GM23338 (cell line): Measurements from ENCODE around the gene FOXA2. TPM values are rescaled to one million over a fixed set of nuclear protein-coding genes. Genes with fewer than 3 reads are reported as not detected.

Experiments
- ATAC-seq: fragments of 200-7000 bp; cut with Tn5 transposase; 3 replicates; pipeline ENCODE4 v1.9.1; 2020
- DNase-seq: peaks from one replicate; pipeline ENCODE4 v3.0.0-alpha.2; 2015; ENCODE audit warnings: low spot score
- H2AFZ ChIP-seq: fragments of 200-600 bp; sonication (generic); 2 replicates; pipeline ENCODE4 v1.8.0; 2016; ENCODE audit warnings: antibody characterized with exemption, mild to moderate bottlenecking, moderate library complexity
- H3F3A ChIP-seq: fragments of 200-600 bp; sonication (generic); replicated peaks from 2 replicates; pipeline ENCODE4 v1.8.0; 2017; ENCODE audit warnings: antibody characterized with exemption, mixed run types, low read depth
- H3K27ac ChIP-seq: fragments of 200-600 bp; sonication (generic); 2 replicates; pipeline ENCODE4 v1.6.1; 2016; ENCODE audit warnings: low read depth
- H3K27me3 ChIP-seq: fragments of 200-600 bp; sonication (generic); 2 replicates; pipeline ENCODE4 v1.8.0; 2016; ENCODE audit warnings: mild to moderate bottlenecking, mixed run types, moderate library complexity; ENCODE audit not compliant: insufficient read depth
- H3K36me3 ChIP-seq: fragments of 200-600 bp; sonication (generic); 2 replicates; pipeline ENCODE4 v1.8.0; 2016; ENCODE audit warnings: mild to moderate bottlenecking; ENCODE audit not compliant: insufficient read depth
- H3K4me1 ChIP-seq: fragments of 200-600 bp; sonication (generic); 2 replicates; pipeline ENCODE4 v1.8.0; 2016; ENCODE audit warnings: mild to moderate bottlenecking, moderate library complexity; ENCODE audit not compliant: insufficient read depth
- H3K4me2 ChIP-seq: fragments of 200-600 bp; sonication (generic); 2 replicates; pipeline ENCODE4 v1.7.1; 2017; ENCODE audit warnings: mixed run types
- H3K4me3 ChIP-seq: fragments of 200-600 bp; sonication (generic); 2 replicates; pipeline ENCODE4 v1.6.1; 2016; ENCODE audit warnings: mixed run types
- H3K79me2 ChIP-seq: fragments of 200-600 bp; sonication (generic); replicated peaks from 2 replicates; pipeline ENCODE4 v1.8.0; 2017; ENCODE audit warnings: mild to moderate bottlenecking; ENCODE audit not compliant: insufficient read depth
- H3K9me2 ChIP-seq: fragments of 200-600 bp; sonication (generic); 2 replicates; pipeline ENCODE4 v1.8.0; 2017; ENCODE audit not compliant: insufficient read depth
- H4K20me1 ChIP-seq: fragments of 200-600 bp; sonication (generic); replicated peaks from 2 replicates; pipeline ENCODE4 v1.8.0; 2017; ENCODE audit warnings: mild to moderate bottlenecking; ENCODE audit not compliant: insufficient read depth
- H3K27ac Mint-ChIP-seq: 2 replicates; pipeline ENCODE4 v1.8.0; 2020; ENCODE audit warnings: inconsistent platforms, mild to moderate bottlenecking, moderate library complexity, mixed read lengths
- H3K27me3 Mint-ChIP-seq: 3 replicates; pipeline ENCODE4 v1.8.0; 2022; ENCODE audit warnings: low read depth, mild to moderate bottlenecking, moderate library complexity, mixed read lengths, inconsistent platforms; ENCODE audit not compliant: insufficient read depth, poor library complexity
- H3K36me3 Mint-ChIP-seq: 3 replicates; pipeline ENCODE4 v1.8.0; 2021; ENCODE audit warnings: low read depth, mild to moderate bottlenecking, inconsistent platforms, moderate library complexity, mixed read lengths
- H3K4me1 Mint-ChIP-seq: 3 replicates; pipeline ENCODE4 v1.8.0; 2020; ENCODE audit warnings: mild to moderate bottlenecking, inconsistent platforms, mixed read lengths
- H3K4me3 Mint-ChIP-seq: 3 replicates; pipeline ENCODE4 v1.8.0; 2021; ENCODE audit warnings: moderate library complexity, mild to moderate bottlenecking, inconsistent platforms, mixed read lengths
- H3K9me3 Mint-ChIP-seq: 3 replicates; pipeline ENCODE4 v1.8.0; 2020; ENCODE audit warnings: moderate library complexity, mild to moderate bottlenecking, inconsistent platforms, mixed read lengths
- CREB1 ChIP-seq: fragments of 250-450 bp; sonication (Bioruptor Pico); IDR thresholded peaks from 2 replicates; pipeline ENCODE4 v1.5.0; 2020; ENCODE audit warnings: low read depth, mild to moderate bottlenecking, moderate library complexity
- CTCF ChIP-seq, 2 experiments: fragments of 200-600 bp in 1 of 2; sonication (generic) in 1 of 2; conservative IDR thresholded peaks; 2 replicates each; pipeline versions ENCODE4 v1.5.1 to v1.6.1; 2016 to 2017; ENCODE audit warnings: antibody characterized with exemption in 2 of 2, low read depth in 2 of 2, mild to moderate bottlenecking in 2 of 2, moderate library complexity in 1 of 2
- EZH2 ChIP-seq: fragments of 200-600 bp; sonication (generic); IDR thresholded peaks from one replicate; pipeline ENCODE4 v1.8.0; 2017; ENCODE audit warnings: antibody characterized with exemption, mild to moderate bottlenecking, low read depth; ENCODE audit not compliant: unreplicated experiment
- EZH2phosphoT487 ChIP-seq: fragments of 200-600 bp; sonication (generic); IDR thresholded peaks from one replicate; pipeline ENCODE4 v1.8.1; 2018; ENCODE audit warnings: antibody characterized with exemption; ENCODE audit not compliant: unreplicated experiment
- JUNB ChIP-seq: IDR thresholded peaks from one replicate; pipeline ENCODE4 v1.6.1; 2016; ENCODE audit warnings: antibody characterized with exemption; ENCODE audit not compliant: unreplicated experiment
- NANOG ChIP-seq: IDR thresholded peaks from 2 replicates; pipeline ENCODE4 v1.6.1; 2016; ENCODE audit warnings: antibody characterized with exemption, borderline replicate concordance
- POLR2AphosphoS5 ChIP-seq: IDR thresholded peaks from 2 replicates; pipeline ENCODE4 v1.6.1; 2016; ENCODE audit warnings: antibody characterized with exemption, low read depth
- REST ChIP-seq: IDR thresholded peaks from one replicate; pipeline ENCODE4 v1.6.1; 2018; ENCODE audit warnings: antibody characterized with exemption; ENCODE audit not compliant: unreplicated experiment
- STAT1 ChIP-seq: IDR thresholded peaks from one replicate; pipeline ENCODE4 v1.6.1; 2016; ENCODE audit warnings: antibody characterized with exemption; ENCODE audit not compliant: unreplicated experiment
- ZNF114 ChIP-seq: fragments of 250-450 bp; sonication (Bioruptor Pico); IDR thresholded peaks from 2 replicates; pipeline ENCODE4 v1.5.0; 2020; ENCODE audit warnings: mild to moderate bottlenecking, moderate library complexity
- ZNF331 ChIP-seq: fragments of 250-450 bp; sonication (Bioruptor Pico); IDR thresholded peaks from 2 replicates; pipeline ENCODE4 v1.5.0; 2020; ENCODE audit warnings: low read depth, mild to moderate bottlenecking, moderate library complexity
- polyA plus RNA-seq: library from polyadenylated mRNA; unstranded; fragments of >200 nt; fragmentation: Nextera tagmentation; extraction: Ambion mirVana; gene quantifications from 2 replicates; pipeline ENCODE4 v1.2.1, GENCODE V29; 2016
- total RNA-seq: library from RNA; depleted of rRNA; stranded (reverse); fragments of >200 nt; shearing (Covaris generic); gene quantifications from 2 replicates; pipeline ENCODE4 v1.2.3, GENCODE V29; 2014
- TF ChIP-seq, protein P1 (sequence below): IDR thresholded peaks from 2 replicates; pipeline ENCODE4 v1.6.1; 2016; ENCODE audit warnings: antibody characterized with exemption
- TF ChIP-seq, protein P2 (sequence below): fragments of 250-450 bp; sonication (Bioruptor Pico); IDR thresholded peaks from 2 replicates; pipeline ENCODE4 v1.5.0; 2020; ENCODE audit warnings: mild to moderate bottlenecking, moderate library complexity

FOXA2 gene
- total and polyA plus RNA-seq, 2 experiments from 2014 or later: not detected

- Histone ChIP-seq H3K79me2 (no peaks in the 10 kb centered on the region), H4K20me1 (no peaks in the 10 kb centered on the region), H3K4me2 (no peak overlapping the region), H3K27ac (no peak overlapping the region), H3K36me3 (no peaks in the 10 kb centered on the region), H3F3A (no peaks in the 10 kb centered on the region), H3K27me3 (no peaks in the 10 kb centered on the region), H3K9me2 (peaks cover 13% of the 10 kb centered on the region; the same call in 1 of the 2 replicates), H3K4me1 (no peaks in the 10 kb centered on the region), H3K4me3 (no peak overlapping the region), H2AFZ (no peak overlapping the region)
- peaks cover 2% of the 10 kb centered on the region for H3K27me3 Mint-ChIP-seq
- no peaks in the 10 kb centered on the region for H3K9me3 Mint-ChIP-seq
- no peak for DNase-seq
- TF ChIP-seq STAT1 (no peak), REST (no peak), CTCF (conservative IDR thresholded peaks at IDR 0.05; ENCODE audit: low read depth in 2 of 2) (no peak), ZNF331 (CRISPR knock-in tag) (no peak), ZNF114 (no peak), POLR2AphosphoS5 (no peak), EZH2phosphoT487 (no peak), EZH2 (no peak), CREB1 (CRISPR knock-in tag) (no peak), JUNB (no peak), NANOG (no peak)
- TF ChIP-seq, protein P1, sequence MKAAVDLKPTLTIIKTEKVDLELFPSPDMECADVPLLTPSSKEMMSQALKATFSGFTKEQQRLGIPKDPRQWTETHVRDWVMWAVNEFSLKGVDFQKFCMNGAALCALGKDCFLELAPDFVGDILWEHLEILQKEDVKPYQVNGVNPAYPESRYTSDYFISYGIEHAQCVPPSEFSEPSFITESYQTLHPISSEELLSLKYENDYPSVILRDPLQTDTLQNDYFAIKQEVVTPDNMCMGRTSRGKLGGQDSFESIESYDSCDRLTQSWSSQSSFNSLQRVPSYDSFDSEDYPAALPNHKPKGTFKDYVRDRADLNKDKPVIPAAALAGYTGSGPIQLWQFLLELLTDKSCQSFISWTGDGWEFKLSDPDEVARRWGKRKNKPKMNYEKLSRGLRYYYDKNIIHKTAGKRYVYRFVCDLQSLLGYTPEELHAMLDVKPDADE: no peak
- TF ChIP-seq, protein P2, sequence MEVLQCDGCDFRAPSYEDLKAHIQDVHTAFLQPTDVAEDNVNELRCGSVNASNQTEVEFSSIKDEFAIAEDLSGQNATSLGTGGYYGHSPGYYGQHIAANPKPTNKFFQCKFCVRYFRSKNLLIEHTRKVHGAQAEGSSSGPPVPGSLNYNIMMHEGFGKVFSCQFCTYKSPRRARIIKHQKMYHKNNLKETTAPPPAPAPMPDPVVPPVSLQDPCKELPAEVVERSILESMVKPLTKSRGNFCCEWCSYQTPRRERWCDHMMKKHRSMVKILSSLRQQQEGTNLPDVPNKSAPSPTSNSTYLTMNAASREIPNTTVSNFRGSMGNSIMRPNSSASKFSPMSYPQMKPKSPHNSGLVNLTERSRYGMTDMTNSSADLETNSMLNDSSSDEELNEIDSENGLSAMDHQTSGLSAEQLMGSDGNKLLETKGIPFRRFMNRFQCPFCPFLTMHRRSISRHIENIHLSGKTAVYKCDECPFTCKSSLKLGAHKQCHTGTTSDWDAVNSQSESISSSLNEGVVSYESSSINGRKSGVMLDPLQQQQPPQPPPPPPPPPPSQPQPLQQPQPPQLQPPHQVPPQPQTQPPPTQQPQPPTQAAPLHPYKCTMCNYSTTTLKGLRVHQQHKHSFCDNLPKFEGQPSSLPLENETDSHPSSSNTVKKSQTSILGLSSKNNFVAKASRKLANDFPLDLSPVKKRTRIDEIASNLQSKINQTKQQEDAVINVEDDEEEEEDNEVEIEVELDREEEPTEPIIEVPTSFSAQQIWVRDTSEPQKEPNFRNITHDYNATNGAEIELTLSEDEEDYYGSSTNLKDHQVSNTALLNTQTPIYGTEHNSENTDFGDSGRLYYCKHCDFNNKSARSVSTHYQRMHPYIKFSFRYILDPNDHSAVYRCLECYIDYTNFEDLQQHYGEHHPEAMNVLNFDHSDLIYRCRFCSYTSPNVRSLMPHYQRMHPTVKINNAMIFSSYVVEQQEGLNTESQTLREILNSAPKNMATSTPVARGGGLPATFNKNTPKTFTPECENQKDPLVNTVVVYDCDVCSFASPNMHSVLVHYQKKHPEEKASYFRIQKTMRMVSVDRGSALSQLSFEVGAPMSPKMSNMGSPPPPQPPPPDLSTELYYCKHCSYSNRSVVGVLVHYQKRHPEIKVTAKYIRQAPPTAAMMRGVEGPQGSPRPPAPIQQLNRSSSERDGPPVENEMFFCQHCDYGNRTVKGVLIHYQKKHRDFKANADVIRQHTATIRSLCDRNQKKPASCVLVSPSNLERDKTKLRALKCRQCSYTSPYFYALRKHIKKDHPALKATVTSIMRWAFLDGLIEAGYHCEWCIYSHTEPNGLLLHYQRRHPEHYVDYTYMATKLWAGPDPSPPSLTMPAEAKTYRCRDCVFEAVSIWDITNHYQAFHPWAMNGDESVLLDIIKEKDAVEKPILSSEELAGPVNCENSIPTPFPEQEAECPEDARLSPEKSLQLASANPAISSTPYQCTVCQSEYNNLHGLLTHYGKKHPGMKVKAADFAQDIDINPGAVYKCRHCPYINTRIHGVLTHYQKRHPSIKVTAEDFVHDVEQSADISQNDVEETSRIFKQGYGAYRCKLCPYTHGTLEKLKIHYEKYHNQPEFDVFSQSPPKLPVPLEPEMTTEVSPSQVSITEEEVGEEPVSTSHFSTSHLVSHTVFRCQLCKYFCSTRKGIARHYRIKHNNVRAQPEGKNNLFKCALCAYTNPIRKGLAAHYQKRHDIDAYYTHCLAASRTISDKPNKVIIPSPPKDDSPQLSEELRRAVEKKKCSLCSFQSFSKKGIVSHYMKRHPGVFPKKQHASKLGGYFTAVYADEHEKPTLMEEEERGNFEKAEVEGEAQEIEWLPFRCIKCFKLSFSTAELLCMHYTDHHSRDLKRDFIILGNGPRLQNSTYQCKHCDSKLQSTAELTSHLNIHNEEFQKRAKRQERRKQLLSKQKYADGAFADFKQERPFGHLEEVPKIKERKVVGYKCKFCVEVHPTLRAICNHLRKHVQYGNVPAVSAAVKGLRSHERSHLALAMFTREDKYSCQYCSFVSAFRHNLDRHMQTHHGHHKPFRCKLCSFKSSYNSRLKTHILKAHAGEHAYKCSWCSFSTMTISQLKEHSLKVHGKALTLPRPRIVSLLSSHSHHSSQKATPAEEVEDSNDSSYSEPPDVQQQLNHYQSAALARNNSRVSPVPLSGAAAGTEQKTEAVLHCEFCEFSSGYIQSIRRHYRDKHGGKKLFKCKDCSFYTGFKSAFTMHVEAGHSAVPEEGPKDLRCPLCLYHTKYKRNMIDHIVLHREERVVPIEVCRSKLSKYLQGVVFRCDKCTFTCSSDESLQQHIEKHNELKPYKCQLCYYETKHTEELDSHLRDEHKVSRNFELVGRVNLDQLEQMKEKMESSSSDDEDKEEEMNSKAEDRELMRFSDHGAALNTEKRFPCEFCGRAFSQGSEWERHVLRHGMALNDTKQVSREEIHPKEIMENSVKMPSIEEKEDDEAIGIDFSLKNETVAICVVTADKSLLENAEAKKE: no peak
- no peak overlapping the region for H3K27ac Mint-ChIP-seq
- no peak overlapping the region for H3K4me3 Mint-ChIP-seq
- no peak for ATAC-seq
- H3K4me1 Mint-ChIP-seq: no peaks in the 10 kb centered on the region
- H3K36me3 Mint-ChIP-seq: no peaks in the 10 kb centered on the region
These were observed 39.9 kb downstream of the FOXA2 start for GRCh38 chr20:22544462-22544861.
